Heart left ventricle (tissue), 13 donors: ENCODE results near the gene LAMC3.

Experiments
- CTCF ChIP-seq, 12 donors: fragments of 200-600 bp; sonication (generic) in 4 of 12; IDR thresholded peaks; one replicate each; pipeline versions ENCODE4 v1.5.0 to v1.8.0; 2018 to 2022; ENCODE audit warnings: antibody characterized with exemption in 12 of 12, mild to moderate bottlenecking in 5 of 12
- POLR2A ChIP-seq, 2 donors: fragments of 450-650 bp; IDR thresholded peaks; one replicate each; pipeline ENCODE4 v1.6.1; 2017; ENCODE audit warnings: antibody characterized with exemption in 2 of 2, mild to moderate bottlenecking in 2 of 2, moderate library complexity in 2 of 2
- donor health status: ischemic (EF 13 %, LVEDD 7.1; RV severe dilation, severe dysfunction).
- donor health status: DM: no; HTN: yes; CAD: no.
- donor health status: DM: no; HTN: no; CAD: no.
- donor health status: ischemic (EF 25% LVEDD 6.9; RV normal size, moderate dysfunction).
- donor health status: ischemic (EF 25% LVEDD 5.7; RV mildly dilated, moderate dysfunction).
- donor health status: ischemic (EF 35%, LVEDD 5.7; RV mildly dilated, moderate dysfunction).
- donor health status: nonischemic (EF 11% LVEDD 7.7; RV severe dilation, severe dysfunction).
- donor health status: DM: yes; HTN: yes; CAD: no.
- donor health status: PGD.
- donor health status: ischemic (EF 29% LVEDD 5.4; RV normal size, mild dysfunction).
- donor health status: nonischemic (EF 23%, LVEDD 6.1; RV moderate dilation, normal function).

GRCh38 chr9:131012396-131012917 is 3.5 kb downstream of the LAMC3 start:
- TF ChIP-seq POLR2A (IDR thresholded peaks at IDR 0.05), result no peak
- TF ChIP-seq CTCF (IDR thresholded peaks at IDR 0.05), result no peak
